NCI-H446 (cell line): Measurements from ENCODE around the gene ARL4D.
"Not testable (repeated sequence)": the region's sequence is repeated elsewhere in the genome, so short reads cannot be mapped to it uniquely, and the experiment has no call there.

Source experiments
- DNase-seq, 2 experiments: peaks; one replicate each; lab custom pipeline; 2025; lab: John Stamatoyannopoulos, UW

ARL4D gene

DNA sequence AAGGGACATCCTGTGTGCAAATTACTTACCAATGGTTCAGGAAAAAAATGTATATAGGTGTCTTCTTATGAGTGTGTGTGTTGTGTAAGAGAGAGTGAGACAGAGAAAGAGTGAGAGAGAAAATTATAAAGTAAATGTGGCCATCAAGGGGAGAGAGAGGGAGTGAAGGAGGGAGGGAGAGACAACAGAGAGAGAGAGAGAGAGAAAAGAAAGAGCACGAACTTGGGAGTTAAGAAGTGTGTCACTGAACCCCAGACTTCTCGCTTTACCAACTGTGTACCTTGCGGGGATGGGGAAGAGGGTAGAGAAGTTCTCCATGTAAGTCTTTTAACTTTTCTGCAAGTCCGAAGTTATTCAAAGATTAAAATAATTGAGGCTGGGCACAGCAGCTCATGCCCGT is 28.8 kb upstream of the ARL4D start:
- DNase-seq: no peak

DNA sequence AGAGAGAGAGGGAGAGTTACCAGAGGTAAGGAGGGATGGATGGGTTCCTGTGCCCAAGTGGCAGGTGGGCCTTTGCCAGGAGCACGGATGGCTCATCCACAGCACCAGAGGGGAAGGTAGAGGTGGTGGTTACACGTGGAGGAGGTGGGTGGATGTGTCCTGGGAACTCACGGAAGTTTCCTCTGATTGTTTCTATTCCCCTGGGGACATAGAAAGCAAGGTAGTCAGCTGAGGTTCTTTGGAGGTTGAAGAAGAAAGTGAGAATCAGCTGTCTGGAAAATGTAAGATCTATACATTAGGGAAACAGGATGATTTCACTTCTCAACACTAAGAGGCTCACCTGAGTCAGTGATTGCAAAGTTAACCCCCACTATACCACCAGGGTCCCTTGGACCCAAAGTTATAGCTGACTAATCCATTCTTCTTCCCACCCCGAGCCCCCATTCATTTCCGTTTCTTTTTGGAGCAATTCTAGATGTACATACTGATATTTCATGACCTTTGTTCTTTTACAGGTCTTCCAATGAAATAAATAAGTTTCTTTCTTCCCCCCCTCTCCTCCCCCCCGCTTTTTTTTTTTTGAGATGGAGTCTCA is 27.5 kb upstream of the ARL4D start:
- no peak for DNase-seq

DNA sequence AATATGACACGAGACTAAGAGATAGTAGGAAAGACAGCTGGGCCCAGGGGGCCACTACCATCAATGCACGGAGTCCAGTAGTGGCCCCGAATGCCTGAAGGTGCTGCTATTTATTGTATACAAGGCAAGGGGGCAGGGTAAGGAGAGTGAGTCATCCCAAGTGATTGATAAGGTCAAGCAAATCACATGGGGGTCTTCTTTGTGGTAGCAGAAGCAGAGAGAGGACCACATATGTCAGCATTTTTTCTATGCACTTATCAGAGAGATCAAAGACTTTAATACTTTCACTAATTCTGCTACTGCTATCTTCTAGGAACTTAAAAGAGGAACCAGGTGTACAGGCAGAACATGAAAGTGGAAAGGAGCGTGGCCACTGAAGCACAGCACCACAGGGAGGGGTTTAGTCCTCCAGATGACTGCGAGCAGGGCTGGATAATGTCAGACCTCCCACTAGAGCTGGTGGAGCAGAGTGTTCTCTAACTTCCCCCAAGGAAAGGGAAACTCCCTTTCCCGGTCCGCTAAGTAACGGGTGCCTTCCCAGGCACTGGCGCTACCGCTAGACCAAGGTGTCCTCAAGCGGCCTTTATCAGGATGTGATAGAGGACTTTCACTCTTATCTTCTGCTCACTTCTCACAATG is 26.4 kb upstream of the ARL4D start:
- DNase-seq: no peak

DNA sequence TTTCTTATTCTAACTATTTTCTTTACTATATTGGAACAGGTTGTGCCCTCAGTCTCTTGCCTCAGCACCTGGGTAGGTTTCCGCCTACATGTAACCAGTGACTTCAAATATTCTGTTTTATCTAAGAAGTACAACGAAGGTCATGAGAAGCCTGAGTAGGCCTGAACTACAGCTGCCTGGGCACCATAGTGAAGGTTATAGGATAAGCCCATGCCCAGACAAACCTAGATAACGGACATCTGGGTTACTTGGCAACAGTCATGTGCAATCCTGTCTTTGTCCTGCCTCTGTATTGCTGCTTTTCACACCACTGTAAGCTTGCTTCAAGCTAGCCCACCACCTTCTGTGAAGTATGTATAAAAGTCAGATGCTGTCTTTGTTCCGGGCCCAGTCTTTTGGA is 25.4 kb upstream of the ARL4D start:
- DNase-seq: no peak

DNA sequence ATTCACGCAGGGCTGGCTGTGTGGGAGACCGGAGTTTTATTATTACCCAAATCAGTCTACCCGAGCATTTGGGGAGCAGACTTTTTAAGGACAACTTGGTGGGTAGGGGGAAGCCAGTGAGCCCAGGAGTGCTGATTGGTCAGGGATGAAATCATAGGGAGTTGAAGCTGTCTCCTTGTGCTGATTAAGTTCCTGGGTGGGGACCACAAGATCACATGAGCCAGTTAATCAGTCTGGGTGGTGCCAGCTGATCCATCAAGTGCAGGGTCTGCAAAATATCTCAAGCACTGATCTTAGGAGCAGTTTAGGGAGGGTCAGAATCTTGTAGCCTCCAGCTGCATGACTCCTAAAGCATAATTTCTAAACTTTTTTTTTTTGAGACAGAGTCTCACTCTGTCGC is 22.9 kb upstream of the ARL4D start:
- not testable (repeated sequence) for DNase-seq

DNA sequence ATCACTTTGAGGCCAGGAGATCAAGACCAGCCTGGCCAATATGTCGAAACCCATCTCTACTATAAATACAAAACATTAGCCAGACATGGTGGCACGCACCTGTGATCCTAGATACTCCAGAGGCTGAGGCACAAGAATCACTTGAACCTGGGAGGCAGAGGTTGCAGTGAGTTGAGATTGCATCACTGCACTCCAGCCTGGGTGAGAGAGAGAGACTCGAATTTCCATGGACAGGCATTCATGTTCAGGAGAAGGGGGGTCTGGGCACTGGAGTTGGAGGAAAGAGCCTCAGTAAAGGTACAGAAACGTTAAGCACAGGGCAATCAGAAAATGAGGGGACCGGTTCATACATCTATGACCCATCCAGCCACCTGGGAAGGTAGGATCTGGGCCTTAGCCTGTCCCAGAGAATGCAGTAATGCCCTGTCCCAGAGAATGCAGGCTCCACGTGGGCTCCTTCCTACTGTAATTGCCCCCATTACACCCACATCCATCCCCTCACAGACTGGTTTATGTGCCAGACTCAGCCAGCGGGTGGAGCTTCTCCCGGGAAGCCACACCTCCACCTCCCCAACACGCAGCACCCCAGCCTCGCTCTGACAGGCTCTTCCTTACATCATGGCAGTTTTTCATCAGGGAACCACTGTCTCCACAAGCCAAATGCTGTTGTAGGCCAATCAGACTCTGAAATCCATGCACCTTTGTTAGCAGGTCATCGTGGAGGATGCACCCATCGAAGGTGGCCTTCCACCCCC is 21.6 kb upstream of the ARL4D start:
- no peak for DNase-seq

DNA sequence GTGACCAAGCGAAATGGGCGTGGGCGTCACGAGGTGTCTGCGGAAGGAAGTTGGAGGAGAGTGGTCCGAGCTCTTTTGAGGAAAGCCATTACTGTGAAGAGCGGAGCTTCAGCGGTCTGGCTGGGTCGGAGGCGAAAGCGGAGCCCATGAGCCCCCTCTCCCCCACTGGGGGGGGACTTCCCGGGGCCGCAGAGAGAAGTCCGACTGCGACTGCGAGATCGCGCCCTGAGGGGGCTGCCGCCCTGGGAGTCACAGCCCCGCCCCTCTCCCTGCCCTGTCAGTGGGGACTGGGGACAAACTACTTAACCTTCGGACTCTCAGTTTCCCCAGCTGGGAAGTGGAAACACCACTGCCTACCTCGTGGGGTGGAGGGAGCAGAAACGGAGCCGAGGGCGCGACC is 20.0 kb upstream of the ARL4D start:
- DNase-seq: no peak

DNA sequence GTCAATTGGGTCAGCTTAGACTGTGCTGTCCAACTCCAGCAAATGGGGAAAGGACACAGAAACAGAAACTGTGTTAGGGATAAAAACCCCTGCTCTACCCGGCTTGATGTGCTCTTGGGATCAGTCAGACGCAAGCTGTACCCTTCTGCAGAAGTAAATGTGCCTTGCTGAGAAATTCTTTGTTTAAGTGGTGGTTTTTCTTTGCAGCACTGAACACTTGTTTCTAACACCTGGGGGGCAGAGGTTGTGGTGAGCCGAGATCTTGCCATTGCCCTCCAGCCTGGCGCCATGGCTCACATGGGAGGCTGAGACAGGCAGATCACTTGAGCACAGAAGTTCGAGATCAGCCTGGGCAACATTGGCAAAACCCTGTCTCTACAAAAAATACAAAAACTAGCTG is 18.5 kb upstream of the ARL4D start:
- no peak for DNase-seq

DNA sequence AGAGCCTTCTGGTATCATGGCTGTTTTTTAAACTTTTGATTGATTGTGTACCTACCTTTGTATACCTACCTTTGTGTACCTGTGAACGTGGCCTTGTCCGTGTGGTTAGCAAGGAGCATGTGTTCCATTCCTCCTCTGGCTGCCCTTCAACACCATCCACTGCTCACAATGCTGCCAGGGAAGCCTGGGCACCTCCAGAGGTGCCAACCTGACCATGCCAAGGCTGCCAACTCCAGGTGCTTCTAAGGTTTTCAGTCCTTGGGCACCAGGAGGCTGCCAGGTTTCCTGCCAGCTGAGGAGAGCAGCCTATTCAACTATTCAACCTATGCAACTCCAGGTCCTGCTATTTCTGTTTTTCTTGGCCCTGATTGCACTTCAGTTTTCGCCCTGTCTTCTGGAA is 17.6 kb upstream of the ARL4D start:
- DNase-seq: no peak

DNA sequence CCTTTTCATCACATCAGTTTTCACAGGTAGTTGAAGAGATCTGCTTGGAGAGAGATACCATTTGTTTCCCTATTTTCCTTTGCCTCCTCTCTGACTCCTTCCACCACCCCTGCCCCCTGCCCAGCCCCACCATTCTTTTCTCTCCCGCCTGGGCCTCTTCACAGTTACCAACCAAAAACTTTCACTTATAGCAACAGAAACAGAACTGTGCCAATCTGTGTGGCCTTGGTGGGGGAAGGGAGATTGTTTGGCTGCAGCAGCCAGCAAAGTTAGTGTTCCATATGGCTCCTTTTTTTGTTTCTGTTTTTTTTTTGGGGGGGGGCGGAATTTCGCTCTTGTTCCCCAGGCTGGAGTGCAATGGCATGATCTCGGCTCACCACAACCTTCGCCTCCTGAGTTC is 17.2 kb upstream of the ARL4D start:
- DNase-seq: no peak

DNA sequence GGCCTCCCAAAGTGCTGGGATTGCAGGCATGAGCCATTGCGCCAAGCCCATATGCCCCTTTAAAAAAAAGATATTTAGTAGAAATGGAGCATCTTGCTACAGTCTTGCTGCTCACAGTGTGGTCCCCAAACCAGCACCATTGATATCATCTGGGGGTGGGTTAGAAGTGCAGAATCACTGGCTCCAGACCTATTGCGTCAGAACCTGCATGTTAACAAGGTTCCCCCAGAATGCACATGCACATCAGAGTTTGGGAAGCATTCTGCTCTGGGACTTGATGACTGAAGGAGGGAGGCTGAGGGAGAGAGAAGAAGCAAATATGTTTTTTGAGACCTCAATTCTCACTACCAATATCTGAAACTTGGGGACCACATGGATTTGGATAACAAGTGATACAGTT is 16.0 kb upstream of the ARL4D start:
- DNase-seq: no peak

DNA sequence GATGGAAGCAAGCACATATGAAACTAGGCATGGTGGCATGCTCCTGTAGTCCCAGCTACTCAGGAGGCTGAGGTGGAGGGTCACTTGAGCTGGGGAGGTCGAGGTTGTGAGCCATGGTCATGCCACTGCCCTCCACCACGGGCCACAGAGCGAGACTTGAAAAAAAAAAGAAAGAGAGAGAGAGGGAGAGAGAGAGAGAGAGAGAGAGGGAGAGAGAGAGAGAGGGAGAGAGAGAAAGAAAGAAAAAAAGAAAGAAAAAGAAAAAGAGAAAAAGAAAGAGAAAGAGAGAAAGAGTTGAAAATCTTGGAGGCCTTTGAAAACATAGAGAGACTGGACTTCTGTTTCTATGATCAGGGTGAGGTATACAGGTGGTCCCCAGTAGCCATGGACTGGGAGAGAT is 15.4 kb upstream of the ARL4D start:
- no peak for DNase-seq

DNA sequence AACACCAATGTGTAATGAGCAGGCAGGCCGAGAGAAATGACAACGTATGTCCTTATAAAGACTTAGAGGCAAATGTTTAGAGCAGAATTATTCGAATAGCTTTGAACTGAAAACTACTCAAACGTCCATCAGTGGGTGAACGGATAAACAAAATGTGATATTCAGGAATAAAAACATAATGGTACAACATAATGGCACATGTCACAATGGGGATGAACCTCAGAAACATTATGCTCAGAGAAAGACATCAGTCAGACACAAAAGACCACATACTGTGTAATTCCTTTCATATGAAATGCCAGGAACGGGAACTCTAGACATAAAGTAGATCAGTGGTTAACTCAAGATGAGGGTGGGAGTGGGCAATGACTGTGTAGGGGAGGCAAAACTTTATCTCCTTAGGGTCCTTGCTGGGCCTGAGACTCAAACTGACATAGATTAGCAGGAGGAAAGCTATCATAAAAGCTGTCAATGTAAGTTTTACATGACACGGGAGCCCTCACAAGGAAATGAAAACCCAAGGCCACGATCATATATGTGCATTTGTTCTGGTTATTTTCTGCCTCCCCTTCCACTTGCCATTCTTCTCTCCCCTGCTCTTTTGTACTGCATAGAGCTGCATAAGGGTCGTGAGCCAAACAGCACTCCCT is 14.8 kb upstream of the ARL4D start:
- DNase-seq: no peak

DNA sequence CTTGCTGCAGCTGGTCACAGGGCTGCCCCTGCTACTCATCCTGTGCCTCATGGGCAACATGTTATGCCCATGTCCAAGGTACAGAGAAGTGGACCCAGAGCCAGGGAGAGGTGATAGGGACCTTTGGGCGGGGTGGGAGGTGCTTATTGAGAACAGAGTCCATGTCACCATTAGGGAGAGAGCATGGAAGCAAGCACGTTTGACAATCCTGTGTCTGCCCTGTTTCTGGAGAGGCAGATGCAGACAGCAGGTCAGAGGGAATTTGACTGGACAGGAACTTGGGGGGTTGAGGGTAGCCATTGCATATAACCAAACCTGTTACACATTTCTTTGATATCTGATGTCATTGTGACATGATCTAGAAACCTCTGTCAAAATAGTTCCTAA is 14.3 kb upstream of the ARL4D start:
- no peak for DNase-seq

DNA sequence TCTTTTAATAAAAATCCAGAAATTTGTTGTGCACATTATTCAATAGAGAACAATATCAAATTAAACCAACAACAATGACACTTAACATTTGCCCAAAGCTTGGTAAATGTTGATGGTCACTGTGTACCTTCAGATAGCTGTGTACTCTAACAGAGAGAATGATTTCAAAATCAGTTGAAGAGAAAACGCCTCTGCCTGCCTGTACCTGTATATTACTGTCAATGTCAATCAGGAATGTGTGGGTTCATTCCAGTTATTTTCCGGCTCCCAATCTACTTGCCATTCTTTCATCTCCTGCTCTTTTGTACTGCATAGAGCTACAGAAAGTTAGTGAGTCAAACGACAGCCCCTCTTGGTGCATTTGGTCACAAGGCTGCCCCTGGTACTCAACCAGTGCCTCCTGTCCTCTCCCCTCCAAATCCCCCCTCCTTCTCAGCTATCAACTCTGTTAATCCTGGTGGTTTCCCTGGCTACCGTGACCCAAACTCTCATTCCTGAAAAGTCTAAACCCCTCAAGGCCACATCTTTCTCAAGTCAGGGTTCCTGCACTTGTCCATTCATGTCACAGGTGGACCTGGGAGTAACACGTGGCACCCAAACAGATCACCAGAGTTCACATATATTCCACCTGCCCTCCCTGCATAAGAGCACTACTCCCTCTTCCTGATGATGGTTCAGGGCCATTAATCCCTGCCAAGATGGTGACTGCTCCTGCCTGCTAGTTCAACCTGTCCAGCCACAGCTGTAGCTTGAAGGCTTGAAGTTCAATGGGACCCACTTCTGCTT is 13.6 kb upstream of the ARL4D start:
- DNase-seq: no peak

DNA sequence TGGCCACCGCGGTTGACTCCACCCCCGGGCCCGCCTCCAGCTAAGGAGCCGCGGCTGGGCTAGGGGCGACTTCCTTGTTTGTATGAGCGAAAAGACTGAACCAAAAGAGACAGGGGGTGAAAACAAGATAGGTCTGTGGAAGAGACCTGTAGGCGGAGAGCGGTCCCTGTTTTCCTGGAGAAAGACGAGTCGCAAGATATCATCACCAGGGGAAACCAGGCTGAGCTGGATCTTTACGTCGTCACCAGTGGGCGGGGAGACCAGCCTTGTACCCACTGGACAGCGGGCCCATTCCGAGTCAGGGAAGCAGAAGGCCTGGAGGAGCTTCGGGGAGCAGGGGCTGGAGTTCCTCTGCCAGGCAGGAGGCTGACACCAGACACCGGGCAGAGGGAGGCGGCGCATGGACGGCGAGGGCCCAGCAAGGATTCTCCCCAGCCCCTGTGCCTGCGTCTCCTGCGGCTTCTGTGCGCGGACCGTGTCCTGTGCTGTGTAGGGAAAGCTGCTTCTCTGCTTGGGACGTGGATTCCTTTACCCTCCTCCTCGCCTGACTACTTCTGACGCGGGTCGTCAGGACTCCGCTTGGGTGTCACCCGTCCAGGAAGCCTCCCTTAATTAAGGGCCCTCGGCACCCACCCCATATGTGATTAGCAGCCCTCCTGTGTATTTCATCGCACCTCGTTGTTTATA is 10.3 kb upstream of the ARL4D start:
- peak; percentile 75 to 89 for DNase-seq

DNA sequence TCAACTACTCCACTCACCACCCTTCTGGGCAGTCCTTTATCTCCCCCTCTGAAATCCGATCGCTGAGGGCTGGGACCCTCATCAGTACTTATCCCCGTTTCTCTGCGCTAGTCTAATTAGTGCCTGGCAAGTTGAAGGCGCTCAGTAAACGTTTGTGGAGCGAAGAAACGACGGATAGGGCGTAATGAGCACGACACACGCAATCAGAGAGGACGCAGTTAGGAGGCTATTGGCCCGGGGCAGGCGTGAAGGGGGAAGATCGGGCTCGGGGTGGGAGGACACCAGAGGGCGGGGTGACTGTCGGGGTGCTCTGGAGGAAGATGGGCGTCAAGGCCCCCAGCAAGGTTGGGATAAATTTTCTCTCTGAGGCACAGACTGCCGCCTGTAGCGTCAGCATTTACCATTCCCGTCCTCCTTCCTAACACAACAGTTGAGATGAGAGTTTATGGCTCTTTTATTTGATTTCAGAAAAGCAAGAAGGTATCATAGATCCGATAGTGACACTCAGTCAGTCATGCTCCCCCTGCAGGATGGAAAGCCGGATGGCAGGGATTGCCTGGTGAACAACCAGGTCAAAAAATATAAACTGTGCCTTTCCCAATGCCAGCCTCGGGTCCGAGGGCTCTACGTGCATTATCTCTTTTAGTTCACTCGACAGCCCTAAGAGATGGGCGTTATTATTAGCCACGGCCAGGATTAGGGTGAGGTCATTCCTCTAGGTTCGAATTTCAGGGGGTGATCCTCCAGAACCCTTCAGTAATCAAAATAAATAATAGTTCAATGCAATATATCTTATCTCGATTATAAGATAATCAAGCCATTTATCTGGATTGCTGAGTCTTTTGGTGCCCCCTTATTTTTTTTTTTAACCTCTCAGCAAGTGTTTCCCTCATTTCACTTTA is 9.5 kb upstream of the ARL4D start:
- peak; percentile 67 to 81 for DNase-seq

DNA sequence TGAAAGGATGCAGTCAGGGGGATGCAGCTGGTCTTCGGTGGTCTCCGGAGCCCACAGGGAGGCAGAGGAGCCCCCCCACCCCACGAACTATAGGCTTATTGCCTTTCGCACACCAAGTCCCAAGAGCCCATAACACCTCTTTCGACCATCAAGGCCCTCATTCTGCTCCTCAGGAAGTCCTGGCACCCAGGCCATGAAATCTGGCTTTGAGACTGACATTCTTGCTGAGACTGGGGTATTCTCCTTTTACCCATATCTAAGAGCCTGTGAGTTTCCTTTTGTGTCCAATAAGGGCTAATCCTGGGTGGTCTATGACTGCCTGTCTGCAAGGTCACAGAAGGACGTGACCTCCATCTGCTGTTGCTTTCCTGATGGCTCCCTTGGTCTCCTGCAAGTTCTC is 6.4 kb upstream of the ARL4D start:
- DNase-seq: no peak

DNA sequence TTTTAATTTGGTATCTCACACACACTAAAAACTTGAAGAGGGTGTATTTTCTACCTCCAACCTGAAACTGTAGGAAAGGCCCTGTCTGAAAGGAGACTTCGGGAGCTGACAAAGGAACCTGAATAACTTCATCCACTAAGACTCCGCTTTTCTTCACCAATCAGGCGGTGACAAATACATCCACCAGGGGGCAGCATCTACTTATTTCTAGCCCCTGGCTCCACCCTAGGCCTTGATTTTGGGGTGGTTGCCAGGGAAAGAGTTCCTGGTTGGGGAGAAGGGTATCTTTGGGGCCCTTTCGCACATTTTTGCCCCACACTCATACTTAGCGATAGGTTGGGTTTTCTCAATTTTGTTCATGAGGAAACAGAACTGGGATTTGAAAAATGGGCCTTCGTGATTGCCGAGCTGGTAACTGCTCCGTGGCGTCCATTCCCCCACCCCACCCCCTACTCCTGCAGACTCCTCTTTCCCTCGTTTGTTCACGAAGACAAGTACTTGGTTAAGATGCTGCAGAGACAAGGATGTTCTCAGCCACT is 4.8 kb upstream of the ARL4D start:
- DNase-seq: peak; percentile 84 to 93

DNA sequence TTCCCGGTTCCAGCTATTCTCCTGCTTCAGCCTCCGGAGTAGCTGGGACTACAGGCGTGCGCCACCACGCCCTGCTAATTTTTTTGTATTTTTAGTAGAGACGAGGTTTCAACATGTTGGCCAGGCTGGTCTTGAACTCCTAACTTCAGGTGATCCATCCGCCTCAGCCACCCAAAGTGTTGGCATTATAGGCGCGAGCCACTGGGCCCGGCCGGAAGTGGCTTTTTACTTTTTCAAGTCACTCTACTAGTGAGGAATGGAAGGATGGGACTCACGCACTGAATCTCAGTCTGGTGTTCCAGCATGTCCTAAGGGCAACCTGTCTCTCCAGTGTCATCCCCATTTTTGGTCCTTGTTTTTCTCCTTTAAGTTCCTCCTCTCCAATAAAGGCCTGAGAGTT is 4.1 kb upstream of the ARL4D start:
- DNase-seq: not testable (repeated sequence)
